Muscle of leg (tissue), 11 donors: ENCODE results near the gene SRF. TPM values are rescaled to one million over a fixed set of nuclear protein-coding genes. Genes with fewer than 3 reads are reported as not detected.

Experiments
- DNase-seq: peaks from one replicate; pipeline ENCODE4 v3.0.0; 2013
- H3K27ac ChIP-seq: one replicate; pipeline ENCODE4 v1.5.1; 2013; ENCODE audit warnings: mild to moderate bottlenecking, low read length, control low read depth
- H3K27me3 ChIP-seq: one replicate; pipeline ENCODE4 v1.6.1; 2013; ENCODE audit warnings: low read length; ENCODE audit not compliant: control insufficient read depth, insufficient read depth
- H3K36me3 ChIP-seq: one replicate; pipeline ENCODE4 v1.6.1; 2013; ENCODE audit warnings: low read length; ENCODE audit not compliant: control insufficient read depth, insufficient read depth
- H3K4me1 ChIP-seq: one replicate; pipeline ENCODE4 v1.6.1; 2013; ENCODE audit warnings: low read length; ENCODE audit not compliant: control insufficient read depth, insufficient read depth
- H3K4me3 ChIP-seq: one replicate; pipeline ENCODE4 v1.5.1; 2013; ENCODE audit warnings: low read length, control low read depth
- H3K9me3 ChIP-seq: replicated peaks from 2 replicates; pipeline ENCODE4 v1.6.1; 2013; ENCODE audit warnings: low read depth, low read length; ENCODE audit not compliant: control insufficient read depth
- WGBS: methylation state at CpG from one replicate; pipeline ENCODE4 v1.1.5; 2013; ENCODE audit warnings: missing lambda C conversion rate; ENCODE audit not compliant: insufficient coverage; 5-methylcytosine and 5-hydroxymethylcytosine counted together
- polyA plus RNA-seq, 8 donors: library from polyadenylated mRNA; unstranded; fragments of 120-200 nt; gene quantifications; one replicate each; pipeline versions ENCODE4 v1.2.1 to v1.2.3, GENCODE V29; 2013; ENCODE audit warnings: inconsistent platforms in 1 of 8, low replicate concordance in 1 of 8; ENCODE audit not compliant: insufficient read length in 8 of 8, insufficient read depth in 1 of 8
- total RNA-seq: library from RNA; stranded (reverse); fragments of 120-200 nt; gene quantifications from one replicate; pipeline ENCODE4 v1.2.4, GENCODE V29; 2013

SRF gene
- total and polyA plus RNA-seq, 9 donors = 21.9 to 58.5 (median 45.0) TPM

DNA sequence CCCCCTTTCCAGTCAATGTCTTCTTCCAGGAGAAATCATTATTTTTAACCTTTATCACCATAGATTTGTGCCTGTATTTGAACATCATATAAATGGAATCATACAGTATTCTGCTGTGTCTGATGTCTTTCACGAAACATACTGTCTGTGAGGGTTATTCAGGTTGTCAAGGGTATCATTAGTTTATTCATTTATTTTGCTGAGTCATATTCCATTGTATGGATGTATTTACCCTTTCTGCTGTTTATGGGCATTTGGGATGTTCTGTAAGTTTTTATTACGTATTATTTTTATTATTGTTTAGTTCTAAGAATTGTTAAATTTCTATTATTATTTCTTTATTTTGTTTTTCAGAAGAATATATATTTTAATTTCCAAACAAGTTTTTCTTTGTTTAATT lies 36.2 kb downstream of the SRF start:
- no peaks in the 10 kb centered on the region for H3K4me1 ChIP-seq
- no CpG with 5 or more reads among the region's 2 CpGs for WGBS
- H3K27ac ChIP-seq = no peak overlapping the region
- H3K27me3 ChIP-seq = no peaks in the 10 kb centered on the region
- no peak for DNase-seq
- peaks cover 29% of the 10 kb centered on the region for H3K36me3 ChIP-seq
- no peaks in the 10 kb centered on the region for H3K9me3 ChIP-seq
- H3K4me3 ChIP-seq = no peak overlapping the region

GRCh38 chr6:43211955-43212354 lies 40.9 kb downstream of the SRF start:
- no peak for DNase-seq
- H3K4me1 ChIP-seq = no peaks in the 10 kb centered on the region
- H3K4me3 ChIP-seq = no peak overlapping the region
- H3K36me3 ChIP-seq = peaks cover 29% of the 10 kb centered on the region
- H3K9me3 ChIP-seq = no peaks in the 10 kb centered on the region
- WGBS = no CpG with 5 or more reads among the region's 1 CpG
- H3K27ac ChIP-seq = no peak overlapping the region
- H3K27me3 ChIP-seq = no peaks in the 10 kb centered on the region

DNA sequence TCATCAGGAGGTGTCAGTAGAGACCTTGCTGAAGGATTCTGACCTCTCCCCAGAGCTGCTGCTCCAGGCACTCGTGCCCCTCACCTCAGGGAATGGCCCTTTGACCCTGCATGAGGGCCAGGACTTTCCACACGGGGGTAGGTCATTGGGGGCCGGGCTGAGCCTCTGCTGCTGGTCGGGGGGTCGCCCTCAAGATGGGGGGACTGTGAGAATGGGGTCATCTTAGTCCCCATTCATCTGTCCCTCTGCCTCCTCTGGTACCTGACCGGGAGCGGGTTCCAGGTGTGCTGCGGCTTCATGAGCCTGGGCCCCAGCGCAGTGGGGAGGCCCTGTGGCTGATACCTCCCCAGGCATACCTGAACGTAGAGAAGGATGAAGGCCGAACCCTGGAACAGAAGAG lies 42.4 kb downstream of the SRF start:
- H3K27ac ChIP-seq = no peak overlapping the region
- no peak overlapping the region for H3K4me3 ChIP-seq
- 97% methylated on average over 6 of the region's 11 CpGs for WGBS
- H3K9me3 ChIP-seq = no peaks in the 10 kb centered on the region
- no peaks in the 10 kb centered on the region for H3K4me1 ChIP-seq
- DNase-seq = no peak
- peaks cover 37% of the 10 kb centered on the region for H3K36me3 ChIP-seq
- H3K27me3 ChIP-seq = no peaks in the 10 kb centered on the region

GRCh38 chr6:43215066-43215465 lies 44.0 kb downstream of the SRF start:
- Histone ChIP-seq H3K27ac (no peak overlapping the region), H3K36me3 (peaks cover 44% of the 10 kb centered on the region), H3K4me1 (no peaks in the 10 kb centered on the region), H3K4me3 (no peak overlapping the region), H3K27me3 (no peaks in the 10 kb centered on the region), H3K9me3 (no peaks in the 10 kb centered on the region)
- DNase-seq = no peak
- 89% methylated on average over 7 of the region's 8 CpGs for WGBS

DNA sequence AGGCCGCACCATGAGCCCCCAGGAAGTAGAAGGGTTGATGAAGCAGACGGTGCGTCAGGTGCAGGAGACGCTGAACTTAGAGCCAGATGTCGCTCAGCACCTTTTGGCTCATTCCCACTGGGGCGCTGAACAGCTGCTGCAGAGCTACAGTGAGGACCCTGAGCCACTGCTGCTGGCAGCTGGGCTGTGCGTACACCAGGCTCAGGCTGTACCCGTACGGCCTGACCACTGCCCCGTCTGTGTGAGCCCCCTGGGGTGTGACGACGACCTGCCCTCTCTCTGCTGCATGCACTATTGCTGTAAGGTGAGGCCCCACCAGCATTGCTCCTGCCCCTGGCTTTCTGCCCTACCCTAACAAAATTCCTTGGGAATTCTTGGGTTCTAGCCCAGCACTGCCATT lies 45.1 kb downstream of the SRF start:
- H3K9me3 ChIP-seq = no peaks in the 10 kb centered on the region
- peaks cover 6% of the 10 kb centered on the region for H3K4me1 ChIP-seq
- H3K36me3 ChIP-seq = peaks cover 50% of the 10 kb centered on the region
- no peak overlapping the region for H3K4me3 ChIP-seq
- DNase-seq = no peak
- no peak overlapping the region for H3K27ac ChIP-seq
- H3K27me3 ChIP-seq = no peaks in the 10 kb centered on the region
- WGBS = 65% methylated on average over 12 of the region's 12 CpGs

- peaks cover 50% of the 10 kb centered on the region for H3K36me3 ChIP-seq
- DNase-seq = no peak
- WGBS = no CpG with 5 or more reads among the region's 5 CpGs
- no peaks in the 10 kb centered on the region for H3K27me3 ChIP-seq
- H3K4me1 ChIP-seq = peaks cover 13% of the 10 kb centered on the region
- H3K9me3 ChIP-seq = no peaks in the 10 kb centered on the region
- no peak overlapping the region for H3K4me3 ChIP-seq
- H3K27ac ChIP-seq = no peak overlapping the region
These were observed 46.3 kb downstream of the SRF start for GRCh38 chr6:43217351-43217750.

GRCh38 chr6:43219119-43219518 lies 48.0 kb downstream of the SRF start:
- Histone ChIP-seq H3K4me1 (peaks cover 16% of the 10 kb centered on the region), H3K9me3 (no peaks in the 10 kb centered on the region), H3K4me3 (no peak overlapping the region), H3K27me3 (no peaks in the 10 kb centered on the region), H3K36me3 (peaks cover 52% of the 10 kb centered on the region), H3K27ac (no peak overlapping the region)
- no peak for DNase-seq
- WGBS = 94% methylated on average over 3 of the region's 3 CpGs

DNA sequence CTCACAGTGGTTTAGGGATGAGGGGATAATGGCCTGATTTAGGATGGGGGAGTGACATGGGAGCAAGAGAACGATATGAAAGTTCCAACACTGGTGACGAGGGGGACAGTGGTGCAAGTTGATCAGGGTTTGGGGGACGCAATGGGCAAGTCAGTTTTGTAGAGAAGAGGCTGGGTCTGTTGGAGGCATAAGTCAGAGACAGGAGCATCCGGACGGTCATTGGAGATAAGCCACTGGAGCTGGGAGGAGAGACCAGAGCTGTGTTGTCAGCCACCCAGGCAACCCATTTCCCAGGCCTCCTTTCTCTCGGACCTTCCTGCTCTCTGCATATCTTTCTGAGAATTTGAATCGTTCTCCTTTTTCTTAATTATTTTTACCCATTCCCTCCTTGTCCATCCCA lies 48.7 kb downstream of the SRF start:
- H3K27me3 ChIP-seq = no peaks in the 10 kb centered on the region
- WGBS = 93% methylated on average over 3 of the region's 7 CpGs
- H3K36me3 ChIP-seq = peaks cover 54% of the 10 kb centered on the region
- H3K9me3 ChIP-seq = no peaks in the 10 kb centered on the region
- H3K27ac ChIP-seq = no peak overlapping the region
- no peak overlapping the region for H3K4me3 ChIP-seq
- no peak for DNase-seq
- peaks cover 17% of the 10 kb centered on the region for H3K4me1 ChIP-seq

DNA sequence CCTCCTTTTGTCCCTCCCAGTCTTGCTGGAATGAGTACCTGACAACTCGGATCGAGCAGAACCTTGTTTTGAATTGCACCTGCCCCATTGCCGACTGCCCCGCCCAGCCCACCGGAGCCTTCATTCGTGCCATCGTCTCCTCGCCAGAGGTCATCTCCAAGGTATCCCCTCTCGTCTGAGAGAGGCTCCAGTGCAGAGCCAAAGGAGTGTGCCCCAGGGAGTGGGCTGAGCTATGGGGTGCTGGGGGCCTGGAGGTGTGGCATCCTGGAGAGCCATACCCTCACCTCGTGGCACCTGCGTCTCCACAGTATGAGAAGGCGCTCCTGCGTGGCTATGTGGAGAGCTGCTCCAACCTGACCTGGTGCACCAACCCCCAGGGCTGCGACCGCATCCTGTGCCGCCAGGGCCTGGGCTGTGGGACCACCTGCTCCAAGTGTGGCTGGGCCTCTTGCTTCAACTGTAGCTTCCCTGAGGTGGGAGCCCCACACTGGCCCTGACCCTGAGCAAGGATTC lies 49.4 kb downstream of the SRF start:
- H3K4me3 ChIP-seq = no peak overlapping the region
- H3K36me3 ChIP-seq = peaks cover 49% of the 10 kb centered on the region
- no peak for DNase-seq
- H3K4me1 ChIP-seq = peaks cover 17% of the 10 kb centered on the region
- H3K27ac ChIP-seq = no peak overlapping the region
- no peaks in the 10 kb centered on the region for H3K27me3 ChIP-seq
- H3K9me3 ChIP-seq = no peaks in the 10 kb centered on the region
- 83% methylated on average over 16 of the region's 16 CpGs for WGBS

- 77% methylated on average over 14 of the region's 20 CpGs for WGBS
- peak; percentile 33 for DNase-seq
- H3K27me3 ChIP-seq = no peaks in the 10 kb centered on the region
- H3K27ac ChIP-seq = no peak overlapping the region
- peaks cover 17% of the 10 kb centered on the region for H3K4me1 ChIP-seq
- no peak overlapping the region for H3K4me3 ChIP-seq
- H3K36me3 ChIP-seq = peaks cover 41% of the 10 kb centered on the region
- H3K9me3 ChIP-seq = no peaks in the 10 kb centered on the region
These were observed 50.2 kb downstream of the SRF start for GRCh38 chr6:43221046-43221972.
